ENCODE measurements around the gene GCG. TPM values are rescaled to one million over a fixed set of nuclear protein-coding genes. Genes with fewer than 3 reads are reported as not detected.
A peak's percentile ranks its signal among the peaks of the same experiment; 100 is the strongest.

The GCG gene
- total RNA-seq, 2 experiments from 2014 or later, result not detected

DNA sequence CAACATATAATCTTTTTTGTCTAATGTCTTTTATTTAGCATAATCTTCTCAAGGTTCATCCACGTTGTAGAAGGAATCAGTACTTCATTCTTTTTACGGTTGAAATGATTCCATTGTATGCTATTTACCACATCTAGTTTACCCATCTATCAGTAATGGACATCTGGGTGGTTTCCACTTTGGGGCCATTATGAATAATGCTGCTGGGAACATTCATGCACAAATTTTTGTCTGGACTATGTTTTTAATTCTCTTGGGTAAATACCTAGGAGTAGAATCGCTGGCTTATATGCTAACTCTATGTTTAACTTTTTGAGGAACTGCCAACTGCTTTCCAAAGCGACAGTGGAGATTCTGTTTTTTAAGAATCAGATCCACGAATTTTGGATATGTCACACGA is 7.4 kb upstream of the GCG start:
- Histone ChIP-seq H3K36me3 (ENCODE audit: insufficient read depth, low read length) (no peaks in the 10 kb centered on the region), H4K20me1 (ENCODE audit: insufficient read depth, low read length) (no peaks in the 10 kb centered on the region), H3K9me3 (ENCODE audit: low read length) (no peaks in the 10 kb centered on the region), H3K4me2 (ENCODE audit: low read length) (no peak overlapping the region), H3K79me2 (ENCODE audit: insufficient read depth, low read depth, low read length) (no peaks in the 10 kb centered on the region), H2AFZ (ENCODE audit: low read length) (no peak overlapping the region), H3K4me1 (ENCODE audit: insufficient read depth, low read length, poor library complexity, severe bottlenecking) (no peaks in the 10 kb centered on the region), H3K27ac (ENCODE audit: low read depth, low read length, poor library complexity, severe bottlenecking) (no peak overlapping the region), H3K4me3 (ENCODE audit: low read depth, low read length, poor library complexity, severe bottlenecking) (no peak overlapping the region), H3K9me2 (ENCODE audit: insufficient read depth, low read length) (no peaks in the 10 kb centered on the region)
- TF ChIP-seq, protein P1, sequence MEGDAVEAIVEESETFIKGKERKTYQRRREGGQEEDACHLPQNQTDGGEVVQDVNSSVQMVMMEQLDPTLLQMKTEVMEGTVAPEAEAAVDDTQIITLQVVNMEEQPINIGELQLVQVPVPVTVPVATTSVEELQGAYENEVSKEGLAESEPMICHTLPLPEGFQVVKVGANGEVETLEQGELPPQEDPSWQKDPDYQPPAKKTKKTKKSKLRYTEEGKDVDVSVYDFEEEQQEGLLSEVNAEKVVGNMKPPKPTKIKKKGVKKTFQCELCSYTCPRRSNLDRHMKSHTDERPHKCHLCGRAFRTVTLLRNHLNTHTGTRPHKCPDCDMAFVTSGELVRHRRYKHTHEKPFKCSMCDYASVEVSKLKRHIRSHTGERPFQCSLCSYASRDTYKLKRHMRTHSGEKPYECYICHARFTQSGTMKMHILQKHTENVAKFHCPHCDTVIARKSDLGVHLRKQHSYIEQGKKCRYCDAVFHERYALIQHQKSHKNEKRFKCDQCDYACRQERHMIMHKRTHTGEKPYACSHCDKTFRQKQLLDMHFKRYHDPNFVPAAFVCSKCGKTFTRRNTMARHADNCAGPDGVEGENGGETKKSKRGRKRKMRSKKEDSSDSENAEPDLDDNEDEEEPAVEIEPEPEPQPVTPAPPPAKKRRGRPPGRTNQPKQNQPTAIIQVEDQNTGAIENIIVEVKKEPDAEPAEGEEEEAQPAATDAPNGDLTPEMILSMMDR (conservative IDR thresholded peaks at IDR 0.05; ENCODE audit: low read length), result no peak
- no peak for TF ChIP-seq EZH2phosphoT487 (IDR thresholded peaks at IDR 0.05; ENCODE audit: borderline replicate concordance, low read depth, low read length)
- DNase-seq (ENCODE audit: low spot score), result no peak
- ChIA-PET POLR2A (interaction anchor here (1.2 kb wide), 1 partner anchor 11 kb away, joined by 5 read pairs; no protein-coding TSS in a partner anchor), CTCF (ENCODE audit: unreplicated experiment) (no interaction called here)
- BruUV-seq (replicated peaks), result no TSS peak
- intact Hi-C loops (cut with micrococcal nuclease; ENCODE audit: unreplicated experiment), result no loop called here

GRCh38 chr2:162156149-162156548 is 4.1 kb upstream of the GCG start:
- intact Hi-C loops (cut with micrococcal nuclease; ENCODE audit: unreplicated experiment), result no loop called here
- no peak for TF ChIP-seq EZH2phosphoT487 (IDR thresholded peaks at IDR 0.05; ENCODE audit: borderline replicate concordance, low read depth, low read length)
- TF ChIP-seq, protein P1 (conservative IDR thresholded peaks at IDR 0.05; ENCODE audit: low read length), result no peak
- Histone ChIP-seq H2AFZ (ENCODE audit: low read length) (no peak overlapping the region), H3K27ac (ENCODE audit: low read depth, low read length, poor library complexity, severe bottlenecking) (no peak overlapping the region), H3K4me3 (ENCODE audit: low read depth, low read length, poor library complexity, severe bottlenecking) (no peak overlapping the region), H3K79me2 (ENCODE audit: insufficient read depth, low read depth, low read length) (no peaks in the 10 kb centered on the region), H3K4me1 (ENCODE audit: insufficient read depth, low read length, poor library complexity, severe bottlenecking) (no peaks in the 10 kb centered on the region), H4K20me1 (ENCODE audit: insufficient read depth, low read length) (no peaks in the 10 kb centered on the region), H3K9me3 (ENCODE audit: low read length) (no peaks in the 10 kb centered on the region), H3K4me2 (ENCODE audit: low read length) (no peak overlapping the region), H3K36me3 (ENCODE audit: insufficient read depth, low read length) (no peaks in the 10 kb centered on the region), H3K9me2 (ENCODE audit: insufficient read depth, low read length) (no peaks in the 10 kb centered on the region)
- ChIA-PET POLR2A (interaction anchor here (0.8 kb wide), 1 partner anchor 11 kb away, joined by 3 read pairs; no protein-coding TSS in a partner anchor), CTCF (ENCODE audit: unreplicated experiment) (no interaction called here)
- no TSS peak for BruUV-seq (replicated peaks)
- DNase-seq (ENCODE audit: low spot score), result no peak

GRCh38 chr2:162155093-162155492 is 3.0 kb upstream of the GCG start:
- H3K9me2 ChIP-seq (ENCODE audit: insufficient read depth, low read length), result no peaks in the 10 kb centered on the region
- intact Hi-C loops (cut with micrococcal nuclease; ENCODE audit: unreplicated experiment), result no loop called here
- no peaks in the 10 kb centered on the region for H3K36me3 ChIP-seq (ENCODE audit: insufficient read depth, low read length)
- DNase-seq (ENCODE audit: low spot score), result no peak
- POLR2A ChIA-PET, result interaction anchor here (1.1 kb wide), 1 partner anchor 502 kb away, joined by 3 read pairs; no protein-coding TSS in a partner anchor
- H3K27ac ChIP-seq (ENCODE audit: low read depth, low read length, poor library complexity, severe bottlenecking), result no peak overlapping the region
- H3K4me1 ChIP-seq (ENCODE audit: insufficient read depth, low read length, poor library complexity, severe bottlenecking), result no peaks in the 10 kb centered on the region
- H3K4me3 ChIP-seq (ENCODE audit: low read depth, low read length, poor library complexity, severe bottlenecking), result no peak overlapping the region
- no peak overlapping the region for H3K4me2 ChIP-seq (ENCODE audit: low read length)
- no TSS peak for BruUV-seq (replicated peaks)
- CTCF ChIA-PET (ENCODE audit: unreplicated experiment), result no interaction called here
- no peaks in the 10 kb centered on the region for H4K20me1 ChIP-seq (ENCODE audit: insufficient read depth, low read length)
- no peaks in the 10 kb centered on the region for H3K79me2 ChIP-seq (ENCODE audit: insufficient read depth, low read depth, low read length)
- no peak for TF ChIP-seq EZH2phosphoT487 (IDR thresholded peaks at IDR 0.05; ENCODE audit: borderline replicate concordance, low read depth, low read length)
- TF ChIP-seq, protein P1 (conservative IDR thresholded peaks at IDR 0.05; ENCODE audit: low read length), result peak; percentile 43
- H3K9me3 ChIP-seq (ENCODE audit: low read length), result no peaks in the 10 kb centered on the region
- H2AFZ ChIP-seq (ENCODE audit: low read length), result no peak overlapping the region

Measured in OCI-LY7 (cell line).